ENCODE results near the gene WWOX.

GRCh38 chr16:78501744-78502143 is 402.3 kb downstream of the WWOX start:
- TF ChIP-seq SIN3A (IDR thresholded peaks at IDR 0.05; ENCODE audit: borderline replicate concordance, insufficient read depth, low read length) (no peak), POLR2AphosphoS5 (IDR thresholded peaks at IDR 0.05; ENCODE audit: low read depth, low read length) (no peak)
